HL-60 (cell line): ENCODE results near the gene GM2A.

Experiments used
- DNase-seq, 2 experiments: peaks; one replicate each; pipeline ENCODE4 v3.0.0-alpha.2; 2010 to 2020; ENCODE audit warnings: low read depth in 1 of 2, low spot score in 1 of 2
- H3K27ac ChIP-seq: fragments of 250-450 bp; sonication (Bioruptor Pico); replicated peaks from 2 replicates; pipeline ENCODE4 v1.5.1; 2020; ENCODE audit warnings: mild to moderate bottlenecking, moderate library complexity
- H3K27me3 ChIP-seq: fragments of 250-450 bp; sonication (Bioruptor Pico); 2 replicates; pipeline ENCODE4 v1.5.1; 2021; ENCODE audit warnings: mild to moderate bottlenecking, moderate library complexity; ENCODE audit not compliant: insufficient read depth, poor library complexity, severe bottlenecking
- H3K4me3 ChIP-seq: replicated peaks from 2 replicates; pipeline ENCODE4 v1.5.1; 2011; ENCODE audit warnings: mild to moderate bottlenecking, control low read depth, low read length; ENCODE audit not compliant: insufficient read depth
- CTCF ChIP-seq: IDR thresholded peaks from one replicate; pipeline ENCODE4 v1.5.1; 2011; ENCODE audit warnings: low read length, control low read depth, inconsistent platforms; ENCODE audit not compliant: insufficient read depth
- GABPA ChIP-seq: IDR thresholded peaks from 2 replicates; pipeline ENCODE4 v1.6.1; 2012; ENCODE audit warnings: low read depth
- POLR2AphosphoS5 ChIP-seq: IDR thresholded peaks from 2 replicates; pipeline ENCODE4 v1.6.1; 2012; ENCODE audit warnings: low read depth
- REST ChIP-seq: IDR thresholded peaks from 2 replicates; pipeline ENCODE4 v1.6.1; 2012; ENCODE audit warnings: low read depth; ENCODE audit not compliant: insufficient replicate concordance
- SPI1 ChIP-seq: IDR thresholded peaks from 2 replicates; pipeline ENCODE4 v1.6.1; 2012; ENCODE audit warnings: low read depth, mild to moderate bottlenecking, borderline replicate concordance

GM2A gene

GRCh38 chr5:151243127-151243526 lies 9.9 kb upstream of the GM2A start:
- no peak for DNase-seq
- no peak for TF ChIP-seq CTCF
- TF ChIP-seq REST = no peak
- no peak for TF ChIP-seq GABPA
- TF ChIP-seq SPI1 = no peak
- no peak for TF ChIP-seq POLR2AphosphoS5
- Histone ChIP-seq H3K27ac (no peak overlapping the region), H3K27me3 (no peaks in the 10 kb centered on the region), H3K4me3 (no peak overlapping the region)

- no peak overlapping the region for H3K4me3 ChIP-seq
- DNase-seq = no peak
- TF ChIP-seq REST = no peak
- TF ChIP-seq SPI1 = no peak
- TF ChIP-seq GABPA = no peak
- no peak for TF ChIP-seq CTCF
- TF ChIP-seq POLR2AphosphoS5 = no peak
- H3K27me3 ChIP-seq = no peaks in the 10 kb centered on the region
- no peak overlapping the region for H3K27ac ChIP-seq
Observed at GRCh38 chr5:151243564-151243963, 9.4 kb upstream of the GM2A start.

GRCh38 chr5:151244206-151244605 lies 8.8 kb upstream of the GM2A start:
- Histone ChIP-seq H3K27ac (no peak overlapping the region), H3K27me3 (no peaks in the 10 kb centered on the region), H3K4me3 (no peak overlapping the region)
- TF ChIP-seq CTCF = no peak
- no peak for TF ChIP-seq POLR2AphosphoS5
- no peak for TF ChIP-seq GABPA
- TF ChIP-seq SPI1 = no peak
- DNase-seq = no peak

- DNase-seq = no peak
- no peak overlapping the region for H3K27ac ChIP-seq
- no peak for TF ChIP-seq GABPA
- no peak for TF ChIP-seq POLR2AphosphoS5
- TF ChIP-seq SPI1 = no peak
- no peak for TF ChIP-seq REST
- TF ChIP-seq CTCF = no peak
- no peaks in the 10 kb centered on the region for H3K27me3 ChIP-seq
- no peak overlapping the region for H3K4me3 ChIP-seq
Observed at GRCh38 chr5:151245680-151246219, 7.2 kb upstream of the GM2A start.
